ENCODE data around the gene NINJ1. TPM values are rescaled to one million over a fixed set of nuclear protein-coding genes. Genes with fewer than 3 reads are reported as not detected.

NINJ1 gene
- total RNA-seq, 1 donor from 2014 or later: 13.4 TPM

DNA sequence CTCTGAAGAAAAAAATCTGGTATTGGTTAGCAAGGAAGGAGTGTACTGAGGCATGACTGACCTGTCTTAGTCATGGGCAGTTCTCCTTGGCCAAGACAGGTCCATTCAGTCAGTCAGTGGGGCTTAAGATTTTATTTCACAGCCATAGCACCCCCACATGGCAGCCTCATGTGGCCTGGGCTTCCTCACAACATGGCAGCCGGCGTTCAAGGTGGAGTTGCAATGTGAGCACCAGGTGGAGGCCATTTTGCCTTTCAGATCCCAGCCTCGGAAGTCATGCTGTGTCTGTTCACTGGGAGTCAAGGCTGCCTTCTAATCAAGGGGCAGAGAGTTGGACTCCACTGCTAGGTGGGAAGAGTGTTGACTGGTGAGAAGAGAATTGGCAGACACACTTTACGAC, 48.4 kb downstream of the NINJ1 start:
- DNase-seq (ENCODE audit: low read depth) (no peak), FAIRE-seq (no peak)
- no peaks in the 10 kb centered on the region for H3K27me3 ChIP-seq (ENCODE audit: control insufficient read depth, insufficient read depth, low read length)
- H3K36me3 ChIP-seq (ENCODE audit: control insufficient read depth, insufficient read depth, low read length): no peaks in the 10 kb centered on the region
- H3K4me3 ChIP-seq (ENCODE audit: low read depth, low read length): no peak overlapping the region
- TF ChIP-seq CTCF (IDR thresholded peaks at IDR 0.05; ENCODE audit: insufficient read depth, low read length, severe bottlenecking): no peak

DNA sequence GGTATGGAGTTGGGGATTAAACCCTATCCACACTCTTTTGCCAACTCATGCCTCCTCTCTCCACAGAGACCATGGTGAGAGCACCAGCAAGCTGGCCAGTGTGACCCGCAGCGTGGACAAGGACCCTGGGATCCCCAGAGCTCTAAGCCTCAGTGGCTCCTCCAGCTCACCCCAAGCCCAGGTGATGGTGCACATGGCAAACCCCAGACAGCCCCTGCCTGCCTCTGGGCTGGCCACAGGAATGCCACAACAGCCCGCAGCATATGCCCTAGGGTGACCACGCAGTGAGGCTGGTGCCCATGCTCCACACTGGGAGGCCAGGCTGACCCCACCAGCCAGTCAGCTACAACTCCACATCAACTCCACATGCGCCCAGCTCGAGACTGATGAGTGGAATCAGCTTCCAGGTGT, 49.6 kb downstream of the NINJ1 start:
- no peaks in the 10 kb centered on the region for H3K27me3 ChIP-seq (ENCODE audit: control insufficient read depth, insufficient read depth, low read length)
- no peak for TF ChIP-seq CTCF (IDR thresholded peaks at IDR 0.05; ENCODE audit: insufficient read depth, low read length, severe bottlenecking)
- no peak overlapping the region for H3K4me3 ChIP-seq (ENCODE audit: low read depth, low read length)
- DNase-seq (ENCODE audit: low read depth): no peak
- FAIRE-seq: no peak
- H3K36me3 ChIP-seq (ENCODE audit: control insufficient read depth, insufficient read depth, low read length): no peaks in the 10 kb centered on the region

- DNase-seq (ENCODE audit: low read depth): no peak
- no peak for FAIRE-seq
These were observed 50.2 kb downstream of the NINJ1 start for GRCh38 chr9:93083592-93084470.

GRCh38 chr9:93082841-93083411, 51.1 kb downstream of the NINJ1 start:
- no peak for FAIRE-seq
- TF ChIP-seq CTCF (IDR thresholded peaks at IDR 0.05; ENCODE audit: insufficient read depth, low read length, severe bottlenecking): no peak
- Histone ChIP-seq H3K27me3 (ENCODE audit: control insufficient read depth, insufficient read depth, low read length) (no peaks in the 10 kb centered on the region), H3K4me3 (ENCODE audit: low read depth, low read length) (no peak overlapping the region), H3K36me3 (ENCODE audit: control insufficient read depth, insufficient read depth, low read length) (no peaks in the 10 kb centered on the region)
- DNase-seq (ENCODE audit: low read depth): no peak

More at GRCh38 chr9:93083592-93084470, 50.2 kb downstream of the NINJ1 start:
- TF ChIP-seq CTCF (IDR thresholded peaks at IDR 0.05; ENCODE audit: insufficient read depth, low read length, severe bottlenecking): no peak
- H3K27me3 ChIP-seq (ENCODE audit: control insufficient read depth, insufficient read depth, low read length): no peaks in the 10 kb centered on the region
- H3K4me3 ChIP-seq (ENCODE audit: low read depth, low read length): no peak overlapping the region
- H3K36me3 ChIP-seq (ENCODE audit: control insufficient read depth, insufficient read depth, low read length): no peaks in the 10 kb centered on the region

GRCh38 chr9:93081931-93082330, 52.1 kb downstream of the NINJ1 start:
- H3K36me3 ChIP-seq (ENCODE audit: control insufficient read depth, insufficient read depth, low read length): no peaks in the 10 kb centered on the region
- DNase-seq (ENCODE audit: low read depth) (no peak), FAIRE-seq (no peak)
- no peak overlapping the region for H3K4me3 ChIP-seq (ENCODE audit: low read depth, low read length)
- H3K27me3 ChIP-seq (ENCODE audit: control insufficient read depth, insufficient read depth, low read length): no peaks in the 10 kb centered on the region
- TF ChIP-seq CTCF (IDR thresholded peaks at IDR 0.05; ENCODE audit: insufficient read depth, low read length, severe bottlenecking): no peak
